Activated CD4-positive, alpha-beta memory T cell treated with anti-CD3 and anti-CD28 coated beads for 36 hours (primary cell): ENCODE measurements around the gene UBE2V1. TPM values are rescaled to one million over a fixed set of nuclear protein-coding genes. Genes with fewer than 3 reads are reported as not detected.

Experiments
- CTCF ChIA-PET: fragments of 350-600 bp; sonication (Branson Sonifier 250); formaldehyde crosslinking; loops from one replicate; lab custom pipeline; 2021; ENCODE audit warnings: antibody characterized with exemption, inconsistent platforms; lab: Charles Lee
- POLR2A ChIA-PET: fragments of 350-600 bp; sonication (Branson Sonifier 250); formaldehyde crosslinking; loops from one replicate; lab custom pipeline; 2021; ENCODE audit warnings: antibody characterized with exemption; lab: Charles Lee
- DNase-seq: peaks from one replicate; pipeline ENCODE4 v3.0.0-alpha.2; 2020
- H3K27ac Mint-ChIP-seq: one replicate; pipeline ENCODE4 v1.8.0; 2021; ENCODE audit warnings: mixed read lengths
- H3K27me3 Mint-ChIP-seq: one replicate; pipeline ENCODE4 v1.8.0; 2021; ENCODE audit warnings: mixed read lengths
- H3K36me3 Mint-ChIP-seq: one replicate; pipeline ENCODE4 v1.8.0; 2021; ENCODE audit warnings: mixed read lengths
- H3K4me1 Mint-ChIP-seq: one replicate; pipeline ENCODE4 v1.8.0; 2021; ENCODE audit warnings: low read depth, mixed read lengths
- H3K4me3 Mint-ChIP-seq: one replicate; pipeline ENCODE4 v1.8.0; 2021; ENCODE audit warnings: mild to moderate bottlenecking, mixed read lengths
- H3K9me3 Mint-ChIP-seq: one replicate; pipeline ENCODE4 v1.8.0; 2021; ENCODE audit warnings: mixed read lengths
- intact Hi-C: fragments of 100-400 bp; cut with micrococcal nuclease; formaldehyde crosslinking; loops from one replicate; pipeline ENCODE4 v1.15.1; 2023
- total RNA-seq, 2 experiments: library from RNA; stranded (reverse); gene quantifications; one replicate each; pipeline ENCODE4 v1.2.3, GENCODE V29; 2021

UBE2V1 gene
- total RNA-seq, 2 experiments from 2014 or later: 167 to 172 TPM

DNA sequence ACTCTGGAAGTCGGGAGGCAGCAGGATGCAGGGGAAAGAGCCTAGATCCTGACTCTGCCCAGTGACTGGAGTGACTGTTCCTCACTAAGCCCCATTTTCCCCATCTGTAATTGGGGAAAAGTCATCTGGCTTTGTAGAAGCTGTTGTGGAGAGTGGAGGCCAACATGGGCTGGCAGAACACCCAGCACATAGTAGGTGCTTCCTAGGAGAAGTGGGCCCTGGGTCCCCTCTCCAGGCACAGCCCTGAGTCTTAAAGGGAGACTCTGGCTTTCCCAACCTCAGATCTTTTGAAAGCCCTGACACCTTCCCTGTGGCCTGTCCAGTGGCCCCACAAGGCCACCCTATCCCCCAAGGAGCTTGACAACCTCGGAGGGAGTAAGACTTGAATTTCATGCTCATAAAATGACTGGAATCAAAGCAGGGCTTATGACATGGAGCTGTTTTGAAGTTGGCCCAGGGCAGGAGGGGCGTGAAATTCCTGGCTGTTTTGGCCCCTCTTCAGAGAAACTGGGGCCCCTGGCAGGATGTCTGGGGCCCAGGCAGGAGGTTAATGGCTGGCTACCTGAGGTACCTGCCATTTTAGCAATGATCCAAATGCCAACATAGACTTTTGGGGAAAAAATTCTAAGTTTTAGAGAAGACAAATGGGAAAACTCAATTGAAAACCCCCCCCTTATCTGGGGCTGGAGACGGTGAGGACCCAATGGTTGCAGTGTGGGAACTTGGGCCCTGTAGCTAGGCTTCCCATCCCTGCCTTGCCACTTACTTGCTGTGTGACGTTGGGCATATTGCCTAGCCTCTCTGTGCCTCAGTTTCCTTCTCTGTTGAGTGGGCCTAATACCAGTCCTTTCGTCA, 51.6 kb downstream of the UBE2V1 start:
- intact Hi-C loops: no loop called here
- CTCF ChIA-PET: interaction anchor here (0.9 to 3.0 kb wide), 3 partner anchors 9 to 83 kb away, joined by 6 to 25 read pairs (median 8); no protein-coding TSS in a partner anchor
- Mint-ChIP-seq H3K4me1 (no peaks in the 10 kb centered on the region), H3K36me3 (no peaks in the 10 kb centered on the region), H3K9me3 (no peaks in the 10 kb centered on the region), H3K27me3 (no peaks in the 10 kb centered on the region), H3K27ac (no peak overlapping the region), H3K4me3 (no peak overlapping the region)
- POLR2A ChIA-PET: interaction anchor here (0.7 kb wide), 1 partner anchor 710 kb away, joined by 4 read pairs; no protein-coding TSS in a partner anchor
- DNase-seq: no peak

DNA sequence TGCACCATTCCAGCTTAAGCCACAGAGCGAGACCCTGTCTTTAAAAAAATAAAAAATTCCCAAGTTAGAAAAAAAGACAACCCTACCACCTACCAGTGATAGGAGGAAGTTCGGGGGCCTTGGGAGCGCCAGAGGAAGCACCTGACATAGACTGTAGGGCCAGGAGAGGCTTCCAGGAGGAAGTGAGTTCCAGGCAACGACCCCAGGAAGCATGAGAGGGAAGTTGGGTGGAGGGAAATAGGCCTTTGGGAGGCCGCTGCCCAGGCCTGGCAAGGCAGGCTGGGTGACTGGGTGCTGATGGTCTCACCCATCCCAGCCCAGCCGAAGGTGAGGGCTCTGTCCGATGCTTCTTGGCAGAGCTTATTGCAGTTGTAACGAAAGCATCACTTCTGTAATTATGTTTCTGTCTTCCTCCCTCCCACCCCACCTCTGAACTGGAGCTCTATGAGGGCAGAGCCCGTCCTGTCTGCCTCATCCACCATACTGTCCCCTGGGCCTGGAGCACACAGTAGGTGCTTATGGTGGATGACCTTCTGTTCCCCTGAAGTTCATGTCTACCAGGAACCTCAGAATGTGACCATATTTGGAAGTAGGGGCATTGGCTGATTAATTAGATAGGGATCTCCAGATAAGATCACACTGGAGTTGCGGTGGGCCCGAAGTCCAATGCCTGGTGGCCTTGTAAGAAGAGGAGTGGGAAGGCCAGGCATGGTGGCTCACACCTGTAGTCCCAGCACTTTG, 54.1 kb downstream of the UBE2V1 start:
- ChIA-PET CTCF (interaction anchor here (1.5 kb wide), 1 partner anchor 12 kb away, joined by 5 read pairs; no protein-coding TSS in a partner anchor), POLR2A (no interaction called here)
- H3K4me1 Mint-ChIP-seq: no peaks in the 10 kb centered on the region

DNA sequence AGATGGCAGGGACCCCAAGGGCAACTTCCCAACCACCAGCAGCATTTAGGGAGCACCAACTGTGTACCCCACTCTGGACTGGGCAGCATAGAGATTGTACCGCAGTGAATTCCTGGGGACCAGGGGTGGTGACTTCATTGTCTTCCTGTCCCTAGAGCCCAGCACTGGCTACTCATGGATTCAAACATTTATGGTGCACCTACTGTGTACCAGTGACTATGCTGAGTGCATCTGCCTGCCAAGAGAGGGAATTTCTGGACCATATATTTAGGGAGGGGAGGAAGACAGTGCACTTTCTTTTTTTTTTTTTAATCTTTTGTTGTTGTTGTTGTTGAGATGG, 55.3 kb downstream of the UBE2V1 start:
- Mint-ChIP-seq H3K27ac (no peak overlapping the region), H3K9me3 (no peaks in the 10 kb centered on the region), H3K4me1 (no peaks in the 10 kb centered on the region), H3K4me3 (no peak overlapping the region), H3K27me3 (peaks cover 4% of the 10 kb centered on the region), H3K36me3 (no peaks in the 10 kb centered on the region)
- intact Hi-C loops: no loop called here
- no peak for DNase-seq
- ChIA-PET POLR2A (no interaction called here), CTCF (interaction anchor here (1.5 kb wide), 1 partner anchor 14 kb away, joined by 5 read pairs; no protein-coding TSS in a partner anchor)

More for the DNA sequence above, 54.1 kb downstream of the UBE2V1 start:
- no peak for DNase-seq
- H3K27ac Mint-ChIP-seq: no peak overlapping the region
- intact Hi-C loops: no loop called here
- no peaks in the 10 kb centered on the region for H3K36me3 Mint-ChIP-seq
- no peak overlapping the region for H3K4me3 Mint-ChIP-seq
- no peaks in the 10 kb centered on the region for H3K9me3 Mint-ChIP-seq
- peaks cover 2% of the 10 kb centered on the region for H3K27me3 Mint-ChIP-seq

- Mint-ChIP-seq H3K4me1 (no peaks in the 10 kb centered on the region), H3K4me3 (no peak overlapping the region), H3K27ac (no peak overlapping the region), H3K36me3 (no peaks in the 10 kb centered on the region), H3K27me3 (peaks cover 6% of the 10 kb centered on the region), H3K9me3 (no peaks in the 10 kb centered on the region)
- intact Hi-C loops: no loop called here
- CTCF ChIA-PET: interaction anchor here (1.5 kb wide), 1 partner anchor 14 kb away, joined by 5 read pairs; no protein-coding TSS in a partner anchor
- no peak for DNase-seq
- POLR2A ChIA-PET: no interaction called here
These were observed 55.8 kb downstream of the UBE2V1 start for GRCh38 chr20:50056951-50057713.

DNA sequence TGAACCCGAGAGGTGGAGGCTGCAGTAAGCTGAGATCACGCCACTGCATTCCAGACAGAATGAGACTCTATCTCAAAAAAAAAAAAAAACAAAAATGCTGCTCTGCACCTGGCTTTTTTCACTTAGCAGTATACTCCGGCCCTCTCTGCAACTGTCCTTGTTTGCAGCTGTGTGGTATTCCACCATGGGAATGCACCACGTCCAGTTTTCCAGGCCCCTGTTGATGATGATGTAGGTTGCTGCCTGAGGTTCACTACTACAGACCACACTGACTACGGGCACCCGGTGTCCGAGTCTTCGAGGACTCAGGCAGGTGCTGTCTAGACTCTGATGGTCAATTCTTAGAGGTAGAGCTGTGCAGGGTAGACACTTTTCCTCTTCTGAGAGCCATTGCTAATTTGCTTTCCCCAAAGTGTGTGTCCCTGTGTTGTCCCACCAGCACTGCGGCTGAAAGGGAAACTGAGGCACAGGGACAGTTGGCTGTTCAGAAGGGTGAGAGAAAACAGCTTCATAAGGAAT, 56.5 kb downstream of the UBE2V1 start:
- H3K36me3 Mint-ChIP-seq: no peaks in the 10 kb centered on the region
- DNase-seq: no peak
- H3K27ac Mint-ChIP-seq: no peak overlapping the region
- ChIA-PET CTCF (no interaction called here), POLR2A (no interaction called here)
- peaks cover 6% of the 10 kb centered on the region for H3K27me3 Mint-ChIP-seq
- no peak overlapping the region for H3K4me3 Mint-ChIP-seq
- no peaks in the 10 kb centered on the region for H3K9me3 Mint-ChIP-seq
- no peaks in the 10 kb centered on the region for H3K4me1 Mint-ChIP-seq
- intact Hi-C loops: no loop called here

DNA sequence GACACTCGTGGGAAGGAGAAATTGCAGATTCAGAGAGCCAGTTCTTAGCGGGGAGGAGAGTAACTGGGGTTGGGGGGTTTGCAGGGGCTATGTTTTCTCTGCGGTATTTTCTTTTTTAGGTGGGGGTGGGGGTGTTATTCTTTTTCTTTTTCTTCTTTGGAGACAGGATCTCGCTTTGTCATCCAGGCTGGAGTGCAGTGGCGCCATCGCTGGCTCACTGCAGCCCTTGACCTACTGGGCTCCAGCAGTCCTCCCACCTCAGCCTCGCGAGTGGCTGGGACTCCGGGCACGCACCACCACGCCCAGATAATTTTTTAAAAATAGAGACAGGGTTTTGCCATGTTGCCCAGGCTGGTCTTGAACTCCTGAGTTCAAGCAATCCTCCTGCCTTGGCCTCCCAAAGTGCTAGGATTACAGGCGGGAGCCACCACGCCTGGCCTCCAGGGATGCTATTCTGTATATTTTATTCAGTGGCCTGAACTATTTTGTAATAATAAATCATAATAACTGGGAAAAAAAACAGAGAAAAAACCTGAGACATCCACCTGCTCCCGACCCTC, 57.3 kb downstream of the UBE2V1 start:
- POLR2A ChIA-PET: no interaction called here
- no peak overlapping the region for H3K27ac Mint-ChIP-seq
- H3K27me3 Mint-ChIP-seq: peaks cover 6% of the 10 kb centered on the region
- CTCF ChIA-PET: no interaction called here
- no peak overlapping the region for H3K4me3 Mint-ChIP-seq
- no peaks in the 10 kb centered on the region for H3K9me3 Mint-ChIP-seq
- no peak for DNase-seq
- intact Hi-C loops: no loop called here
- no peaks in the 10 kb centered on the region for H3K36me3 Mint-ChIP-seq
- no peaks in the 10 kb centered on the region for H3K4me1 Mint-ChIP-seq

DNA sequence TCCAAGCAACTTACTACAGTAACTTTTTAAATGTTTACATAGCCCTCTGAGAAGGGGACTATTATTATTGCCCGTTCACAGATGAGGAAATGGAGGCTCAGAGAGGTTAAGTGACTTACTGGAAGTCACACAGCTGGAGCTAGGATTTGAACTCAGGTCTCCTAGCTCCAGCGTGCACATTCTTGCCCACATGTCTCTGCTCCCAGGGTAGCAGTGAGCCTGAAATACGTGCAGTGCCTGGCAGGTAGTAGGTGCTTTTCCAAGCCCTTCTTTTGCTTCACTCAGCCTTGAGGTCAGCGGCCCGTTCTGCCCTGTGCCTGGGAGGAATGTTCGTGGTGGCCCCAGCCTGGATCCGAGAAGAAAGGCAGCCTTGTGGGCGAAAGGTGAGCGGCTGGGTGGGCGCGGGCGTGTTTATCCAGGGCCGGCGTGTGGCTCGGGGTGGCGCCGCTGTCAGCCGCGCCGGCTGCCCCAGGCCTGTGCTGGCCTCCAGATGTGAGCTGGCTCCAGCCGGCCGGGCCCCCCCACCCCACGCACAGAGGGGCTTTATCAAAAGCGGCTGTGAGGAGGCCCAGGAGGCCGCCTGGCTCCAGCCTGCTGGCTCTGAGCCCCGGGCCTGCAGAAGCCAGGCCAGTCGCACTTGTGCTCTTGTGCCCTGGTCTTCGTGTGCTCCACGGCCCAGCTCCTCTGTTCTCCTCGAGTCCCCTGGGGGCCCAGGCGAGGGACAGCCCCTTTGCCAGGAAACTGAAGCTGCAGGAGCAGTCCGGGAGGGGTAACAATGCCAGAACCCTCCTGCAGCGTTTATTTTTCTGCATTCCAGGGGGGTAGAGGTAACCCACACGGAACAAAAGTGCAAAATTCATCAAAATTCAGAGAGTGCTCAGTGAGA, 58.1 kb downstream of the UBE2V1 start:
- Mint-ChIP-seq H3K4me1 (no peaks in the 10 kb centered on the region), H3K27ac (no peak overlapping the region), H3K27me3 (peaks cover 6% of the 10 kb centered on the region), H3K36me3 (no peaks in the 10 kb centered on the region), H3K4me3 (no peak overlapping the region), H3K9me3 (no peaks in the 10 kb centered on the region)
- POLR2A ChIA-PET: no interaction called here
- DNase-seq: no peak
- intact Hi-C loops: no loop called here
- CTCF ChIA-PET: no interaction called here

DNA sequence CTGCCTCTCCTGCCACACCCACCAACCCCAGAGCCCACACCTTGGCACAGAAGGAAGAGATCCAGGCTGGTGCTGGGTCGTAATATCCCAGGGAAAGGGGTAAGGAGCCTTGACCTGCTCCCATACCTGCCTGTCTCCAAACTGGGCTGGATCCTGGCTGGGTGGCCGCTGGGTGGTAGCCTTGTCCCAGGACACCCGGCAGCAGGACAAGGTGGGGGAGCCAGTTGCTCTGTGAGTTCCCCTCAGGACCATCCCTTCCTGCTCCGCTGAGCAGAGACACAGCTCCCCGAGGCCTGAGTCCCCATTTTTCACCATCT, 58.8 kb downstream of the UBE2V1 start:
- intact Hi-C loops: no loop called here
- Mint-ChIP-seq H3K4me1 (no peaks in the 10 kb centered on the region), H3K9me3 (no peaks in the 10 kb centered on the region), H3K4me3 (no peak overlapping the region), H3K27ac (no peak overlapping the region), H3K36me3 (no peaks in the 10 kb centered on the region), H3K27me3 (peaks cover 6% of the 10 kb centered on the region)
- ChIA-PET CTCF (no interaction called here), POLR2A (no interaction called here)
- no peak for DNase-seq

DNA sequence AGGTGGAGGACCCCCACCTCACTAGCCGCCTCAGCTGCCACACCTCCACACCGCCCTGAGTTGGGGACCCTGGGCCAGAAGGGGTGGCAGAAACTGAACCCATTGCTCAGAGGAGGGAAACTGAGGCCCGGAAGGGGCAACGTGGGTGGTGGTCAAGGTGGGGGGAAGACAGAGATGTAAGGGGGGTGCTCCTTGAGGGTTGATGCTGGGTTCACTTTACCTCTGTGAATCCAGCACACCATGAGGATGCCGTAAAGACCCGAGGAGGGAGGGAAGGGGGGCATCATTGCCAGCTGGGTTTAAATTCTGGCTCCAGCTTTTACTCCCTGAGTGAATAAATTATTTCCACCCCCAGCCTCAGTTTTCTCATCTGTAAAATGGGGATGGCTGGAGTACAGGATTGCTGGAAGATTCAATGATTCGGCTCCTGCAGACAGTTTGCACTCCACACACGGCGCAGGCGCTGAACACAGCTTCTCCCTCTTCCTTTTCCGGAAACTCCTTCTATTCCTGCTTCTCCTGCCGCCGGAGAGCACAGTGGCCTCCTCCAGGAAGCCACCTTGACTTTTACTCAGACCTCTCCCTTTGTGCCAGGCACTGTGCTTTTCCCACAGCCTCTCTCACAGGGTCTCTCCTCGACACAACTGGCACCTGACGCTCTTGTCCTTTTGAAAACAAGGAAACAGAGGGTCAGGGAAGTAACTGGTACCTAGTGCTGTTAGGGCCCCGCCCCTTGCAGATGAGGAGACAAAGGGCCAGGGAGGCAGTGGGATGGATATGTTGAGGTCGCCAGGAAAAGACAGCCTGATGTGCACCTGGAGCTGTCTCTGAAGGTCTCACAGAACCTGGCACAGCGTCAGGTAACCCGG, 59.4 kb downstream of the UBE2V1 start:
- no peak overlapping the region for H3K27ac Mint-ChIP-seq

DNA sequence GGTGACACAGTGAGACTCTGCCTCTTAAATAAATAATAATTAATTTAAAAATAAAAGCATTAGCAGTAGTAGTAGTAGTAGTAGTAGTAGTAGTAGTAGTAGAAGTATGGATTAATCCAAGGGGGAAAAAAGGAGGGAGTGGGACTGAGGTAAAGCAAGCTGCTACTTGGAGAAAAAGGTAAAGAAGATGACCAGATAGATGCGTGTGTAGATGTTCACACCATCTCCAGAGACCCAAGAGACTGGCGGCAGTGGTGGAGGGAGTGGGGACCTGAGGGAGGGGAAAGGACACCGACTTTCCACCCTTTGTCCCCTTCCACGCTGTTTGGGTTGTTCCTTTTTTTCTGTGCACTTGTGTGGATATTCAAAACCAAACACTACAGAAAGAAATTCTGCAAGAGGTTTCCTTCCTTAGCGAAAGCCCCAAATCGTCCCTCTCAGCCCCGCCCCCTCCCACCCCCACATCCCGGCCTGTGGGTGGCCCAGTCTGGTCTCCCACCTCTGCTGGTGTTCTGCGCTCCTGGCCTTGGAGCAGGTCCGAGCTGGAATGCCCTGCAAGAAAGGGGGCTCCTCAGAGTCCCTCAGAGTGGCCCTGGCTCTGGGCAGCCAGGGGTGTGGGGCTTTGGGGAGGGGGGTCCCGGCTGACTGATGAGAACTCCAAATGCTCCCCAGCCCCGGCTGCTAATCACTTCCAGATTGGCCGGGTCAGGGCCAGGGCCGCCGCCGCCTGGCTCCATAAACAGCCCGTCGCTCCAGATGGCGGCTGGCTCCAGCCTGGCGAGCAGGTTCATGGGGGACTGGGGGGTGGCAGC, 60.2 kb downstream of the UBE2V1 start:
- ChIA-PET POLR2A (no interaction called here), CTCF (interaction anchor here (0.6 to 2.0 kb wide), 2 partner anchors 19 to 51 kb away, joined by 3 to 5 read pairs; no protein-coding TSS in a partner anchor)
- Mint-ChIP-seq H3K27me3 (peaks cover 10% of the 10 kb centered on the region), H3K27ac (no peak overlapping the region), H3K4me3 (no peak overlapping the region), H3K4me1 (no peaks in the 10 kb centered on the region), H3K9me3 (no peaks in the 10 kb centered on the region), H3K36me3 (no peaks in the 10 kb centered on the region)
- intact Hi-C loops: no loop called here
- no peak for DNase-seq

More for the DNA sequence above, 59.4 kb downstream of the UBE2V1 start:
- no peaks in the 10 kb centered on the region for H3K36me3 Mint-ChIP-seq
- H3K4me1 Mint-ChIP-seq: no peaks in the 10 kb centered on the region
- DNase-seq: no peak
- H3K27me3 Mint-ChIP-seq: peaks cover 6% of the 10 kb centered on the region
- no peaks in the 10 kb centered on the region for H3K9me3 Mint-ChIP-seq
- CTCF ChIA-PET: interaction anchor here (2.0 kb wide), 1 partner anchor 18 kb away, joined by 5 read pairs; no protein-coding TSS in a partner anchor
- POLR2A ChIA-PET: no interaction called here
- intact Hi-C loops: no loop called here
- H3K4me3 Mint-ChIP-seq: no peak overlapping the region
